Globus pallidus (tissue), 1 donor: Measurements from ENCODE around the gene OR6N1.

ENCODE experiments used
- DNase-seq: peaks from one replicate; pipeline ENCODE4 v3.0.0-alpha.2; 2015; ENCODE audit warnings: low spot score

Gene OR6N1, protein sequence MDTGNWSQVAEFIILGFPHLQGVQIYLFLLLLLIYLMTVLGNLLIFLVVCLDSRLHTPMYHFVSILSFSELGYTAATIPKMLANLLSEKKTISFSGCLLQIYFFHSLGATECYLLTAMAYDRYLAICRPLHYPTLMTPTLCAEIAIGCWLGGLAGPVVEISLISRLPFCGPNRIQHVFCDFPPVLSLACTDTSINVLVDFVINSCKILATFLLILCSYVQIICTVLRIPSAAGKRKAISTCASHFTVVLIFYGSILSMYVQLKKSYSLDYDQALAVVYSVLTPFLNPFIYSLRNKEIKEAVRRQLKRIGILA

DNA sequence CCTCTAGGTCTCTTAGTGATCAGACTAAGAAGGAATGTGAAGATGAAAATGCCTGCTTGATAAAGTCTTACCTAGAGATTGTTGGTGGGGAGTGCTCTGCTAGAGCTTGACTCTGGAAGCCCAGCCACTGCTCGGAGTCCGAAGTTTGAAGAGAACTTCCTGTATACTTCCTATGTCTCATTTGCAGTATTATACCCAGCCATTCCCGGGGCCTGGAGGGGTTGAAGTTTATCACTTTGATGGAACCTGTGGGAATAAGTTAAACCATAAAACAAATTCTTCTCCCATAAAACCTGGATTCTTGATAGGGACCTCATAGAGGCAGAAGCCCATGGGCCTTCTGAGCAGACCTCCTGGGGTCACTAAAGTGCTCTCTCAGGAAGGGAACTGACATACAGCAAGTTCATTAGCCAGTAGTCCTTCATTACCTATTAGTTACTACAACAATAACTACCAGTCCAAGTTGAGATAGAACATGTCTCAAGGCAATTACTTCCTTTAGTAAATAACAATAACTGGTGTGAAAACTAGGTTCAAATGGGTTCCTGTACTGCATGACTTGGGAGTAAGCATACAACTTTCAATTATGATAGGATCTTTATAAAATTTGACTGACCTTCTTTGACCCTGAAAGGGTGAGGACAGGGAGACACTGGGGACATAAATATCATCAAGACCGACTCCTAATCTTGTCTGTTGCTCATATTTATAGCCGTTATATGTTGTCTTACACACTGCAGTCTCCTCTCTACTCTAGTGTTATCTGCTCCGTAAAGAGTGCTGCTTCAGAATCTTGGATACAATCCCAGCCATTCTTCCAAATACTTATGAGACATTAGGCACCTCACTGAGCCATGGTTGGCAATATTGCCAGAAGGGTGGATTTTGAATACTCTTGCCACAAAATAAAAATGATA lies at the start of gene OR6N1:
OR6N1 (minus strand) TSS at position 246 of the 917 bp plus-strand sequence. CDS start 5,513 bp downstream, outside the sequence.
- DNase-seq, result no peak

DNA sequence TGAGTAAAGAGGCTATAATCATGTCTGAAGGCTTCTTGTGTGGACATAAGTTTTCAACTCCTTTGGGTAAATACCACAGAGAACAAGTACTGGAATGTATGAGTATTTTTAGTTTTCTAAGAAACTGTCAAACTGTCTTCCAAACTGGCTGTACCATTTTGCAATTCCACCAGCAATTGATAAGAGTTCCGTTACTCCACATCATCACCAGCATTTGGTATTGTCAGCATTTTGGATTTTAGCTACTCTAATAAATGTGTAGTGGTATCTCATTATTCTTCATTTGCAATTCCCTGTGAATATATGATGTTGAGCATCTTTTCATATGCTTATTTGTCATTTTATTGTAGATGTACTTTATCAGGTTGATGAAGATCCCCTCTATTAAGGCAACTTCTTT lies 49.7 kb upstream of the OR6N1 start:
- no peak for DNase-seq

DNA sequence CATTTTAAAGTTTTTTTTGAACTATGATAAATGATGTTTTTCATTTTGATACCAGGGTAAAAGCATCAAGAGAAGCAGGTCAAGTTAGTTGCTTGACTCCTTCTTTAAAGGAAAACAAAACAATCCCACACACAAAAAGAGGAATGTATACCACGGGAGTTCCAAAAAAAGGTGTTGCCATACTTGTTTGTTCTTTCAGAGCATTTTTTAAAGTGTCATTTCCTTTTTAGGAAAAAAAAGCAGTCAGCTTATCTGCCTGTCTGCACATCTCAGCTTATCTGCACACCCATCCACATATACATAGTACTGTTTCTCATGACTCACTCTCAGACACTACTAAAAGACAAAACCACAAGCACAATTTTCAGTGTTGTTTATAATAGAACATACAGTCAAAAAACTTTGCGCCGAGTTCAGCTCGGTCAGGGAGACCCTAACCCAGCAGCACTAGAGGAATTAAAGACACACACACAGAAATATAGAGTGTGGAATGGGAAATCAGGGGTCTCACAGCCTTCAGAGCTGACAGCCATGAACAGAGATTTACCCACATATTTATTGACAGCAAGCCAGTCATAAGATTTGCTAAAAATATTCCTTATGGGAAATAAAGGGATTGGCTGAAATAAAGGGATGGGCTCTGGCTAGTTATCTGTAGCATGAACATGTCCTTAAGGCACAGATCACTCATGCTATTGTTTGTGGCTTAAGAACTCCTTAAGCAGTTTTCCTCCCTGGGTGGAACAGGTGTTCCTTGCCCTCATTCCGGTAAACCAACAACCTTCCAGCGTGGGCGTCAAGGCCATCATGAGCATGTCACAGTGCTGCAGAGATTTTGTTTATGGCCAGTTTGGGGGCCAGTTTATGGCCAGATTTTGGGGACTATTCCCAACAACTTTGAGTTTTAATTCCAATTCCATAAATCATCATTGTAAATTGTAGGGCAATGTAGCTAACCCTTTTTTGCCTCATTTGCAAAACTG lies 47.8 kb upstream of the OR6N1 start:
- DNase-seq, result no peak

DNA sequence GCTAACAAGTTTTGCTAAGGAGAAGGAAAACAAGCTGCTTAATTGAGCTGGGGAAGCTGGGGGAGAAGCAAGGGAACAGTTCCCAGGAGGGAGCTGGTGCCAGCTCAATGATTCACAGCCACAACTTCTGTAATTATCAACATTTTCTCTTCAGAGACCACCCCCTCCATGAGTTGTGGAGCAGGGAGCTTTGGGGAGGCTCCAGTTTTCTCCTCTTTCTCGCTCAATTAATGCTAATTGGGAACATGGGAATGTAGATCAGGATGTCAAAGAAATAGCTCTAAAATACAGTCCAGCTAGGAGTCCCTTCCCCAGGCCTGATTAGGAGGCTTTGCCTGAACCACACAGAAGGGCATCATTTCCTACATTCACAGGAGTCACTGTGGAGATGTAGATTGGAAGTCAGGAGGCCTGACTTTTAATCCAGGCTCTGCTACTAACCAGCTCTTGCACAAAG lies 47.0 kb upstream of the OR6N1 start:
- no peak for DNase-seq

DNA sequence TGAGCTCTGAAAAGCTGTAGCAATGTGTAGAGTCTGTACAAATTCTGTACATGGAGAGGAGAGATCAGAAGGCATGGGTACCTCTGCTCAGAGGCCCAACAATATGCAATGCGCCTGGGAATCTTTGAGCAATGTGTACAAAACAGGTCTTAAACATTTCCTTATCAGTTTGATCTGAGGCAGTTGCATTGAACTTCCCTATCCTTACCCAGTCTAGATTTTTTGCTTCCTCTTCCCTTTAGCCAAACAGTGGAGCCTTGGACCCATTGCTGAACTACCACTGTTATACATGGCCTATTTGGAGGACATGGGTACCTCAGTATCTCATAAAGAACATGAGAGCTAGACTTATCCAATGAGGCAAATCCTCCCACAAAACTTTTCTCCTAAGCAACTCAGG lies 46.6 kb upstream of the OR6N1 start:
- DNase-seq, result no peak

DNA sequence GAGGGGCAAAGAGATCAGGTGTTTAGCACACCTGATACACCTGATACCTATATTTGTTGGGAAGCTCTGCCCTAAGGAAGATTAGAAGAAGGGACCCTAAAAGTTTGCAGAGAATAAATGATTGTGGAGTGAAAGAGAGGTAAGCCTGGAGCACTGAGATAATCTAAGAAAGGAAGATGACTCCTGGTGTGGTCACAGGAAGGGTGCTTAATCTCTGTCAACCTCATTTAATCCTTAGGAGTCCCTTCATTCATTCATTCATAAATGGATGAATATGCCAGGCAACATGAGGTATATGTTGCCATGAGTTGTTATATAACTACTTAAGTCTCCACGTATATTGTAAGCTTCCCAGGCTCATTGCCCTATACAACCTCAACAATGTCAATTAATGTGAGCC lies 43.0 kb upstream of the OR6N1 start:
- DNase-seq, result no peak

DNA sequence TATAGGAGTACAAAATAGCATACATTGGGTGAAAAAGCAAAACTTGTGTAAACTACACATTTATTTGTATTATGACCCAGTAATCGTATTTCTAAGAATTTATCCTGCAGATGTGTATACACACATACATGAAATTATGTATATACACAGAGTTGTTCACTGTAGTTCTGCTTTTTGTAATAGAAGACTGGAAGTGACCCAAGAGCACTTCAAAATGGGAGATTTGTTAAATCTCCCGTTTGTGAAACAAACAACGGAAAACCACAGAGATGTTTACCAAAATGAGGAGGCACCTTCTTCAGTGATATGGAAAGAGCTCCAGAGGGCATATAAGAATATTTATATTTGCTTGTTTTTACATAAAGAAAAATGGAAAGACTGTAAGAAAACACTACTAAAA lies 41.2 kb upstream of the OR6N1 start:
- DNase-seq, result no peak

DNA sequence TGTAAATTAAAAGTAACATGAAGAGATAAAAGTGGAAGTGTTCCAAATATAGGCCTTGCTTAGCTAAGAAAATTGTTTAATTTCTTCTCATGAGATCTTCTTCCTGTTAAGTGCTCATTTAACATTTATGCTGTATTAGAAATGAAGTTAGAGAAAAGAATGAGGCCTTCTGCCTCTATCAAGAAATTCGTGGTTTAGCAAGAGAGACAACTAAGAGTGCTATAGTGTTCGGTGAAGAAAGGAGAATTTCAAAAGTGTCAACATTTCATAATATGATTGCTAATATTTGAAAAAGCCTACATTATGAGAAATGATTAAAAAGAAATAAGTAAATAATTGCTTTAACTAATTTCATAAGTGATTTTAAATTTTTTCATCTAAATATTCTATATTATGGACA lies 40.3 kb upstream of the OR6N1 start:
- DNase-seq, result no peak

DNA sequence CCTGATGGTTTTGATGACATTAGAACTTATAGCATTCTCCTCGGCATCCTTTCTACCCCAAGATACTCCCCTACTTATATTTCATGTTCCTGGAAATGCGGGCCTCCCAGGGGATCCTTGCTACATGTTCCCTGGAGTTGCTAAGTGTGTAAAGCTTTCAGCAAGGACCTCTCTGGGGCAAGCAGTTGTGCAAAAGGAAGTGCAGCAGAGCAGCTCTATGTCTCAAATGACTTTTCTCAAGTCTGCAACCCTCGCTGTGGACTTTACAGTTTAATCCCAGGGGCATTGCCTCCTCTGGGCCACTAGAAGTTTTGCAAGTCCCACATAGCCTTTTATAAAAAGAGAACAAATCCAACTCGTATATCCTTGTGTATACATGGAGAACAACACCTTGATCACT lies 38.3 kb upstream of the OR6N1 start:
- no peak for DNase-seq

DNA sequence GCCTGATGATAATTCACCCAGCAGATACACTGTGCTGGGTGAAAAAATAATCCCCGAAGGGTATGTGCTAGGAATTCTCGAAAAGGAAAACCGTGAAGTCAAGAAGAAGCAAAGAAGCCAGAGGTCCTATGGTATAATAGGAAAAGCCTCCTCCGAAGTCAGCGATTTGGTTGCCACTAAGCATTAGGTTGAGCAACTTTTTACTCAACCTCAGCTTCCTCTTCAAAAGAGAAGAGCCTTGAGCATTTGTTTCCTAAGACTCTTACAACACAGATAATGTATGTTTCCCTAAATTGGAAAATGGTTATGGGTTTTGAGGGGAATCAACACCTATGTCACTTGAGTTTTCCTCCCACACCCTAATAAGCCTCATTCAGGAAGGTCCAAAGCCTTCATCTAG lies 37.9 kb upstream of the OR6N1 start:
- DNase-seq, result peak; percentile 50

DNA sequence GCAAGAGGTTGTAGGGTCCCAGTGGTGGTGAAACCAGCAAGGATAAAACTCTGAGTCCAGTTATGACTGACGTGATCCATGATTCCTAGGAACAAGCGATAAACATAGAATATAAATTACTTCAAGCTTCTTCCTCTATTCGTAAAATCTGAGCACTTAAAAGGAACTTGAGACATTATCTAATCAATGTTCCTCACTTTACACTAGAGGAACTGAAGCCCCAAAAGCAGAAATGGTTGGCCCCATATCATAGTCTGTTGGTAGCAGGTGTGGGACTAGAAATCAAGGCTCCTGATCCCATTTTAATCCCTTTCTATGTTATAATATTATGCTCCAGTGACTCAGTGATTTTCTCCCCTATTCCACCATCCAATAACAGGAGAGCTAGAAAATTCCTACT lies 37.3 kb upstream of the OR6N1 start:
- no peak for DNase-seq

DNA sequence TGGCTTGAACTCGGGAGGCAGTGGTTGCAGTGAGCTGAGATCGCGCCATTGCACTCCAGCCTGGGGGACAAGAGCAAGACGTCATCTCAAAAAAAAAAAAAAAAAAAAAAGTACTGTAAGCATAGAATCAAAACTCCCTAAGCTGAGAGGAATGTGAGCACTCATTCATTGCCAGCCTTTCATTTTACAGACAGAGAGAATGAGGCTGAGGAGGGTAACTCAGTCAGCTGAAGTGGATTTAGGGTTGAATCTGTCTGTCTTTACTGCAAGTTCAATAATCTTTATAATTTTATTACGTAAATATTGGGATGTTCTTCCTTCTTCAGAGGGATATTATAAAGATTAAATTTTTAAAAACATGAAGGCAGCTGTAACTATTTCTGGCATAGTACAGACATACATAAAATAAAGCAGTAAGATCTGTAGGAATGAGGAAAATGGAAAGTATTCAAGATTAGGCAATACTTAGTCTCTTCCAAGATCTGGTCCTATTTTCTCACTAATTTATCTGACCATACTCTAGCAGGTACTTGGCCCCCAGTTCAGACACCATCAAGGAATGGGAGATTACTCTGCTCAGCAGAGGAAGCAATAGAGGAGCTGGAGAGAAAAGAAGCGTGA lies 35.0 kb upstream of the OR6N1 start:
- DNase-seq, result no peak

DNA sequence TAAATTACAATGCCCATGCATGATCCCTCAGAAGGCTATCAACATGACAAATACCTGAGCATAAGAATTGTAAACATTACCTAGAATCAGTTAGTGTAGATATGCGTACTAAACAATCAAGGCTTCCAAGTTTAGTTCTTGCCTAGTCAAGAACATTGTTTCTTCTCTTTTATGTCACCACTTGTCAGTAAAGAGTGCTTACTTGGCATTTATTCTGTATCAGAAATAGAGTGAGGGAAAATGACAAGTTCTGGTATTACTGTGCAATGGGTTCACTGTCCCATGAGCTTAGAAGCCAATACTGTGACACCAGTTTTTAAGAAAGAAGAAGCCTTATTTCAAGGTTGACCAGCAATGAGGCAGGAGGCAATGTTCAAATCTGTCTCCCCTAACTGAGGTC lies 31.7 kb upstream of the OR6N1 start:
- DNase-seq, result no peak

DNA sequence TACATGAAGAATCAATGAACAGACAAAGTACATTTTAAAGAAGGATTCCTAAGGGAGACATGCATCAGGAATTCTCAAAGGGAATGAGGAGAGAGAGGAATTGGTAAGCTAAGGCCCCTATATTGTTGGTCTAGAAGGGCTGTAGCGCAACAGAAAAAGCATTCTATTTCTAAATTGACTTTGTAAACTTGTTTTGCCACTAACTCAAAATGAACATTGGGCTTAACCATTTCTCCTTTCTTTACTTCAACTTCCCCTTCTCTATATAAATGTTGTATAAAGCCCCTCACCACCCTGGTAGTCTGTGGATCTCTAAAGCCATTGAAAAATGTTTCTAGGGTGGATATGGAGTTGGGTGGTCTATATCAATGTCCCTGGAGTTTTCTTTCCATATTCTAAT lies 29.4 kb upstream of the OR6N1 start:
- no peak for DNase-seq

DNA sequence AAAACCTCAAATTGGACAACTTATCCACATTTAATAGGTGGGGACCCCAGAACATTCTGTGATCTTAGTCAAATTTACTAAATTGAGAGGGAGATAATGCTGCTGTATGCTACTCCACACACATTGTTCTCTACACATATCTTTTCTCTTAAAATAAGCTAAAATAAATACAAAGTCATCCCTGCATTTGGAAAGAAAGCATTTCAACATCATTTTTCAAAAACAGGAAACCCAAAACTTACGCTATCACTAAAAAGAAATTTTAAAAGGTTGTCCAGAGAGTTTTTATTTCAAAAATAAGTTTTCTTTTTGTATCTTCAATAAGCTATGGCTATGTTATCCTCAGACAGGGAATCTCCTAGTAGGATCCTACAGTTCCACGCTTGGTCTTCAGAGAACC lies 28.5 kb upstream of the OR6N1 start:
- no peak for DNase-seq

DNA sequence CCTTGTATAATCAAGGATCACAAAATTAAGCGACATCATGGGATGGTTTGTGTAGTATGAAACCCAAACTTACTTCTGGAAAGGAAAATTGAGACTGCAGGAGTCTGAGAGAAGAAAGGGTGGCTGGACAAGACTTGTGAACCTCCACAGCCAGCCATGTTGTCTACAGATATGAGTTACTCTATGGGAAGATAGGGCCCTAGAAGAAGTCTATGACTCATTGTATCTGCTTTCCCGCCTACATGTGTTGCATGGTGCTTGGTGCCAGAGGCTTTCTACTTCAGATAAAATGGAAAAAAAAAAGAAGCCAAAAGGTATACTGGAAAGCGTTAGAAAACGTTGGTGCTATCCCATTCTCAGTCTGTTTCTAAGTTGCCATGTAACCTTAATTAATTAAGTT lies 27.7 kb upstream of the OR6N1 start:
- DNase-seq, result no peak

DNA sequence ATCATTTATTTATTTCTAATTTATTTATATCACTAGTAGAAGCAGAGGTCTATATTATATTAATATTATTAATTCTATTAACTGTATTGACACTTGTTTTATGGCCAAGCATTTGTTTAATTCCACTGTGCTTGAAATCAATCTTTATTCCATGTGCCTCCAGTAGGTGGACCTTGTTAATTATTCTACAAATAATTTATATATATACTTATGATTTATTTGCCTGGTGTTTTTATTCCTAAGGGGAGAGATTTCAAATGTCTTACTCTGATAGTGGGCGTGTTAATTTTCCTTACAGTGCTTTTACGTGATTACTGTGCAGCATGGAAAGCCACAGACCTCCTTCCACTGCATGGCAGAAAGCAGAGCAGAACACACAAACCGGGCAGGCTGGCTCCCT lies 26.5 kb upstream of the OR6N1 start:
- DNase-seq, result no peak

DNA sequence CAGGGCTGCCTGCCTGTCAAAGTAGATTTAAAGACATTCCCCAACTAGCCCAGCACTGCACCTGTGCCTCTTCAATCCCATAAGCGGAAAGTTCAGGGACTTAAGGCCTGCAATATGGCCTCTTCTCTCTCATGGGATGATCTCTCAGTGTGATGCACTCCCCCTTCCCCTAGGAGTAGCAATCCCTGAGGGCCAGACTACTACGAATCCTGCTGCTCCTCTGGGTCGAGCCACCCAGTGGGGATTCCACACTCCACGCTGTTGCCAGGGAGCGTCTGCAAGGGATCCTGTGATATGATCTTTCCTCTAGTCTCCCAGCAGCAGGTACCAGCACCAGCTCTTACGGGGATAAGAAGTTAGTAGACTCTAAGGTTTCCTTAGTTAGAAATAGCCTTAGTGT lies 22.3 kb upstream of the OR6N1 start:
- DNase-seq, result no peak

DNA sequence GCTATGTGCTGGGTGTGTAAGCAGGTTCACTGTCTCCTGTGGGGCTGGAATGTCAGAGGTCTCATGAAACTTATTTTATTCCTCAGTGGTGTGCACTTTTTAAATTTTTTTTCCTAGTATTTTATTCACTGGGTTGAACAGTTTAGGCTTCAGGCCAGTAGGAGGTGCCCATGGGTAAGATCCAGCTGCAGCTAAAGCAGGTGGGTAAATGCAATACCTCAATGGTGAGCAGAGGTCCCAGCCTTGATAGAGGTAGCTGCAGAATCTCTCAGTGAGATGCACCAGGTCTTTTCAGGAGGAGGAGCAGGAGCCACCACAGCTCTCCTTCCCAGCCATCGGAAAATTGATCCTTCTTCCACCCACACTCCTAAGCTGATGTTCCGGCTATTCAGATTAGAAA lies 21.6 kb upstream of the OR6N1 start:
- no peak for DNase-seq

DNA sequence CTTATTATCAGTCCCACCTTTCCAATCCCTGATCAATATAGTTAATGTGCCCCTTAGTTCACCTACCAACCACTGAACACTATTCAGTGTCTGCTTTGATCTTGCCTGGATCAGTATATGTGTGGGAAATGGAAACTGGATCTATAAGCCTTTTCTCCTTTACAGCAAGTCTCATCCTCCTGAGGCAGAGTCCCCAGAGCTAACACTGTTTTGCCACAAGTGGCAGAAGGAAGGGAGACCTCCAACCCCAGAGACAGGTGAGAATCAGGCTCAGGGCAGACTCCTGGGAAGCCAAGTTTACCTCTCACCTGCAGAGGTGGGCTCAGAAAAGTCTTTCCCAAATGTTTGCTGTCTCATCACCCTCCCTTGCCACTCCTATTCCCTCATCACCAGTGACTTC lies 9.1 kb upstream of the OR6N1 start, which contains the start of gene OR6N2:
OR6N2 (minus strand) TSS at position 101 of the 400 bp plus-strand sequence. CDS start 3,569 bp downstream, outside the sequence.
- DNase-seq, result no peak

DNA sequence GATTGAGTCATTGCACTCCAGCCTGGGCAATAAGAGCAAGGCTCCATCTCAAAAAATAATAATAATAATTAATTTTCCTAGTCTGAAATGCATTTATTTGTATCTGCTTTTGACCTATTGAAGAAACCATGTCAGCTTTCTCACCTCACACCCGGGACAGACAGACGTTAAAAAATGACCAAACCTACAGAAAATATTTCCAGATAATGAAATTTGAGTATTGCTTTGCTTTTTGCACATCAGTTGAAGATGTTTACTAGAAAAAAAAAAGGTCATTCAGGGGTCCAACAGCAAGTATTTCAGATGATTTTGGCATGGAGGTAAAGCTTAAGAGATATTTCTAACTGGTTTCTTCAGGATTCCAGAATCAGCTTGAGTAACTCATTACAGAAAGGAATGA lies 17.6 kb downstream of the OR6N1 start, which contains the start of gene OR6K6:
OR6K6 (plus strand) TSS at position 301 of the 400 bp plus-strand sequence. CDS start 168 bp downstream, outside the sequence.
- no peak for DNase-seq
